ENCODE results near the gene PGBD2. TPM values are rescaled to one million over a fixed set of nuclear protein-coding genes. Genes with fewer than 3 reads are reported as not detected.

Gene PGBD2
- polyA plus RNA-seq, 2 of the 4 experiments (the other 2 are of a cell fraction): 5.6 to 7.1 TPM

DNA sequence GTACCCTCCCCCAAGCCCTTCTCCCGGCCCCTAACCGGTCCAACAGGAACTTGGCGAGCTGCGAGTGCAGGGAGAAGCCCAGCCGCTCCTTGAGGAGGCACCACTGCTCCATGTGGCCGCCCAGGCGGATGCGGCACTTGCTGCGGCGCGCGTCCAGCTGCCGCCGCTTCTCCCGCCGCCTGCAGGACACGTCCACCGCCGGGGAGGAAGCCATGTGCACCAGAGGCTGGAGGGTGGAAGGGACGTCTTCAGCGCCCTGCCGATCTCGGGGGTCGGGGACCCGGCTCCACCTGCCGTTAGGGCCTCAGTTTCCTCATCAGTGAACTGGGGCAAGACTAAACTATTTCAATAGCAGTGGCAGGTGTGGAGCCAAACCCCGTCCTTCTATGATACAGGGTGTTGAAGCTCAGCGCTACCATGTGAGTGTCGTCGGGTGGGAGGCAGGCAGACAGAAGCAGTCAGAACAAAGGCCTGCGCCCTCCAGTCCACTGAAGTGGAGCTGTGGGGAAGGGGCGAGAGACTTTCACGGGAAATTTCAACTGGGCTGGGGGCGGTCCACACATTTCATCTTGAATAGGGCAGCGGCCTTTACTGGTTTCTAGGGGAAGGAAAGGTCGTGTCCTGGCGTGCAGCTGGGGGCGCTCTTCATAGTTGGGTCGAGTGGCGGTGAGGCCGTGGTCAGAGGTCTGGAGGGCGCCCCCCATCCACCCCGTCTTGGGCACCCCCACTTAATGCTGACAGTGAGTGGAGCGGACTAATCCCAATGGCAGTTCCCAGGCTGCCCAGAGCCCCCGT is 47.7 kb upstream of the PGBD2 start (continued):
- TF ChIP-seq CHD4 (IDR thresholded peaks at IDR 0.05; ENCODE audit: borderline replicate concordance) (no peak), JUNB (IDR thresholded peaks at IDR 0.05) (no peak), POLR2AphosphoS2 (conservative IDR thresholded peaks at IDR 0.05; ENCODE audit: low read length) (no peak), MAZ (IDR thresholded peaks at IDR 0.05; ENCODE audit: borderline replicate concordance, low read depth, low read length) (no peak), NFE2L2 (conservative IDR thresholded peaks at IDR 0.05; ENCODE audit: low read length) (no peak), CHD2 (IDR thresholded peaks at IDR 0.05; ENCODE audit: low read length, partially characterized antibody) (no peak), CBX8 (IDR thresholded peaks at IDR 0.05) (no peak), NR3C1 (IDR thresholded peaks at IDR 0.05) (no peak), EP300 (IDR thresholded peaks at IDR 0.05) (no peak), MAFK (IDR thresholded peaks at IDR 0.05; ENCODE audit: partially characterized antibody) (no peak)
- TF ChIP-seq, protein P1, sequence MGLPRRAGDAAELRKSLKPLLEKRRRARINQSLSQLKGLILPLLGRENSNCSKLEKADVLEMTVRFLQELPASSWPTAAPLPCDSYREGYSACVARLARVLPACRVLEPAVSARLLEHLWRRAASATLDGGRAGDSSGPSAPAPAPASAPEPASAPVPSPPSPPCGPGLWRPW (IDR thresholded peaks at IDR 0.05): no peak
- TF ChIP-seq, protein P2, sequence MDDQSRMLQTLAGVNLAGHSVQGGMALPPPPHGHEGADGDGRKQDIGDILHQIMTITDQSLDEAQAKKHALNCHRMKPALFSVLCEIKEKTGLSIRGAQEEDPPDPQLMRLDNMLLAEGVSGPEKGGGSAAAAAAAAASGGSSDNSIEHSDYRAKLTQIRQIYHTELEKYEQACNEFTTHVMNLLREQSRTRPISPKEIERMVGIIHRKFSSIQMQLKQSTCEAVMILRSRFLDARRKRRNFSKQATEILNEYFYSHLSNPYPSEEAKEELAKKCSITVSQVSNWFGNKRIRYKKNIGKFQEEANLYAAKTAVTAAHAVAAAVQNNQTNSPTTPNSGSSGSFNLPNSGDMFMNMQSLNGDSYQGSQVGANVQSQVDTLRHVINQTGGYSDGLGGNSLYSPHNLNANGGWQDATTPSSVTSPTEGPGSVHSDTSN (IDR thresholded peaks at IDR 0.05): no peak

DNA sequence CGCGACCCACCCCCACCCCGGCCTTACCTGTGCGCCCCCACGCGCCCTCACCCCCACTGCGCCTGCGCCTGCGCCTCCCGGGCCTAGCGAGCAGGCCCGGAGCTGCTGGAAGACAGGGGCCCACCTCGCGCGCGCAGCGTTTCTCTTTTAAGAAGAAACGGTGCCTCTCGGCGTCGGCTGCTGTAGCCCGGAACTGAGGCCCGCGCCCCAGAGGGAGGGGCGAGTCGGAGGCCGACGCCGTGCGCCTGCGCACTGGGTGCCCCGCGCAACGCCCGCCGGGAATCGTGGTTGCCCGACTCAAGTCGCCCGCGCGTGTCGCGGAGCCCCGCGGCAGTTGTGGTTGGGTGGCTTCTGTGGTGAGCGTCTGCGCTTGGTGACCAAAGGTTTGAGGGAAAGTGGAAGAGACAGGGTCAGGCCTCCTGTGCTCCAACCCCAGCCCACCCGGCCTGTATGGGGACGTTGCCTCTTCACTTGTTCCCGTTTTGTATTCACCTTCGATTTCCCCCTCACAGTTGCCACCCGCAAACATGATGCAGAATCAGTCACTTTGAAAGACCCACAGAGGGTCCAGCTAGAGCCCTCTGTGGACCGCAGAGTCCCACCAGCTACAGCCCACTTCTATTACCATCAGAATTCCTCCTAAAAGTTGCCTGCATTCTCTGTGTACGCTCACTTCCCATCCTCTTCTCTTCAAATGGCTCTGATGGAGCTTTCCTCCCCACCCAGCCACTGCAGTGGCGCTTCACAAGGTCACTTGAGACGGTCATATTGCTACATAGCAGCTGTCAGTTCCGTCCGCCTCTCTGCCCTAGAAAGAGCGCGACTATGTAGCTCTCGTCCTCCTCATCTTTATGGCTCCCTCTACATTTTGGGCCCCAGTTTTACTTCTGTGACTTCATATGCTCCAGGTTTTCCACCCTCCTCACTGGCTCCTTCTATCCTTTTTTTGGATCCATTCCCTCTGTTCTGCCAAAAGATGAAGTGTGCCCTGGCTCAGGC is 46.8 kb upstream of the PGBD2 start, which contains the start of gene ZNF692:
Gene ZNF692, minus strand, starts transcription at position 195 of the 999 bp plus-strand sequence. CDS start 776 bp downstream, outside the sequence.
- ChIA-PET POLR2A (interaction anchor here (0.6 to 3.0 kb wide), 10 partner anchors 12 to 1976 kb away, joined by 3 to 53 read pairs (median 5); partner anchors contain the start of genes PGBD2, SH3BP5L and ZNF672), CTCF (interaction anchor here (0.9 to 3.4 kb wide), 16 partner anchors 8 to 67 kb away, joined by 3 to 46 read pairs (median 6); partner anchors contain the start of genes SH3BP5L and ZNF672)
- peak within 1 kb of the TSS; percentile 96 to 99 for H3K27ac ChIP-seq
- H3K4me1 ChIP-seq: peaks cover 23% of the 10 kb centered on the region
- FAIRE-seq (no peak), ATAC-seq (peak; percentile 81 to 90), DNase-seq (ENCODE audit: low read depth in 1 of 2, low spot score in 1 of 2) (peak; percentile 94 to 99)
- peak within 1 kb of the TSS; percentile 99 for H3K4me2 ChIP-seq
- H3K9me3 ChIP-seq: no peaks in the 10 kb centered on the region
- WGBS (ENCODE audit: missing lambda C conversion rate): 21% methylated on average over 29 of the region's 62 CpGs
- peak within 1 kb of the TSS; percentile 77 for H3K4me3 ChIP-seq
- TF ChIP-seq MAZ (IDR thresholded peaks at IDR 0.05; ENCODE audit: borderline replicate concordance, low read depth, low read length): peak; percentile 44; the same call in 1 of the 2 replicates
- TF ChIP-seq FOSL2 (IDR thresholded peaks at IDR 0.05): no peak
- TF ChIP-seq FOSL2 (CRISPR knock-in tag; IDR thresholded peaks at IDR 0.05): no peak
- TF ChIP-seq EP300 (IDR thresholded peaks at IDR 0.05): no peak
- TF ChIP-seq POLR2A (IDR thresholded peaks at IDR 0.05; ENCODE audit: low read length): peak; percentile 91
- TF ChIP-seq, protein P3, sequence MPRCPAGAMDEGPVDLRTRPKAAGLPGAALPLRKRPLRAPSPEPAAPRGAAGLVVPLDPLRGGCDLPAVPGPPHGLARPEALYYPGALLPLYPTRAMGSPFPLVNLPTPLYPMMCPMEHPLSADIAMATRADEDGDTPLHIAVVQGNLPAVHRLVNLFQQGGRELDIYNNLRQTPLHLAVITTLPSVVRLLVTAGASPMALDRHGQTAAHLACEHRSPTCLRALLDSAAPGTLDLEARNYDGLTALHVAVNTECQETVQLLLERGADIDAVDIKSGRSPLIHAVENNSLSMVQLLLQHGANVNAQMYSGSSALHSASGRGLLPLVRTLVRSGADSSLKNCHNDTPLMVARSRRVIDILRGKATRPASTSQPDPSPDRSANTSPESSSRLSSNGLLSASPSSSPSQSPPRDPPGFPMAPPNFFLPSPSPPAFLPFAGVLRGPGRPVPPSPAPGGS (IDR thresholded peaks at IDR 0.05): peak; percentile 88; the same call in 2 of the 3 replicates
- TF ChIP-seq HOXB5 (CRISPR knock-in tag; IDR thresholded peaks at IDR 0.05): peak; percentile 55; the same call in 1 of the 2 replicates
- TF ChIP-seq, protein P4, sequence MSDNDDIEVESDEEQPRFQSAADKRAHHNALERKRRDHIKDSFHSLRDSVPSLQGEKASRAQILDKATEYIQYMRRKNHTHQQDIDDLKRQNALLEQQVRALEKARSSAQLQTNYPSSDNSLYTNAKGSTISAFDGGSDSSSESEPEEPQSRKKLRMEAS (IDR thresholded peaks at IDR 0.05): peak; percentile 89
- peak; percentile 85 to 93; a peak in 4 of 5 replicates for TF ChIP-seq JUN (IDR thresholded peaks at IDR 0.05)
- TF ChIP-seq HOXA7 (CRISPR knock-in tag; IDR thresholded peaks at IDR 0.05): no peak
- no peak for TF ChIP-seq JUNB (IDR thresholded peaks at IDR 0.05)
- no peak for TF ChIP-seq ZSCAN20 (CRISPR knock-in tag; IDR thresholded peaks at IDR 0.05)
- TF ChIP-seq TP53 (CRISPR knock-in tag; IDR thresholded peaks at IDR 0.05): peak; percentile 64; the same call in 1 of the 2 replicates
- TF ChIP-seq, protein P5, sequence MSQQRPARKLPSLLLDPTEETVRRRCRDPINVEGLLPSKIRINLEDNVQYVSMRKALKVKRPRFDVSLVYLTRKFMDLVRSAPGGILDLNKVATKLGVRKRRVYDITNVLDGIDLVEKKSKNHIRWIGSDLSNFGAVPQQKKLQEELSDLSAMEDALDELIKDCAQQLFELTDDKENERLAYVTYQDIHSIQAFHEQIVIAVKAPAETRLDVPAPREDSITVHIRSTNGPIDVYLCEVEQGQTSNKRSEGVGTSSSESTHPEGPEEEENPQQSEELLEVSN (IDR thresholded peaks at IDR 0.05; ENCODE audit: borderline replicate concordance, low read depth): peak; percentile 75; the same call in 1 of the 2 replicates
- TF ChIP-seq GATA3 (IDR thresholded peaks at IDR 0.05; ENCODE audit: borderline replicate concordance): no peak
- TF ChIP-seq RFX5 (IDR thresholded peaks at IDR 0.05): peak; percentile 68; the same call in 1 of the 2 replicates
- TF ChIP-seq PHF8 (IDR thresholded peaks at IDR 0.05; ENCODE audit: borderline replicate concordance, low read depth): peak; percentile 6; the same call in 1 of the 2 replicates
- TF ChIP-seq MYC (IDR thresholded peaks at IDR 0.05; ENCODE audit: borderline replicate concordance, low read length): 0 out of 2 replicates have a peak, but pooled peaks have one; percentile 14
- TF ChIP-seq TFCP2L1 (CRISPR knock-in tag; IDR thresholded peaks at IDR 0.05): no peak
- TF ChIP-seq ESRRA (IDR thresholded peaks at IDR 0.05; ENCODE audit: borderline replicate concordance, low read length): no peak
- no peak for TF ChIP-seq KDM5A (IDR thresholded peaks at IDR 0.05)

All from A549 (cell line).